K562 (cell line): Measurements from ENCODE around the gene KDF1. TPM values are rescaled to one million over a fixed set of nuclear protein-coding genes. Genes with fewer than 3 reads are reported as not detected.

Source experiments
- ETS2 ChIP-seq: IDR thresholded peaks from 2 replicates; pipeline ENCODE4 v1.6.1; 2016; ENCODE audit warnings: borderline replicate concordance, missing genetic modification characterization, mild to moderate bottlenecking, moderate library complexity, missing compliant biosample characterization; ENCODE audit not compliant: poor library complexity, severe bottlenecking
- FOXK1 ChIP-seq: sonication (generic); formaldehyde crosslinking; IDR thresholded peaks from 2 replicates; pipeline ENCODE4 v1.8.0; 2022; ENCODE audit warnings: missing genetic modification reagents, mild to moderate bottlenecking, borderline replicate concordance
- GTF2B ChIP-seq: IDR thresholded peaks from 2 replicates; pipeline ENCODE4 v1.6.1; 2011; ENCODE audit not compliant: insufficient read length; ENCODE audit errors: extremely low read depth
- HMBOX1 ChIP-seq: sonication (generic); IDR thresholded peaks from 2 replicates; pipeline ENCODE4 v1.6.1; 2016
- MGA ChIP-seq: fragments of 450-650 bp; IDR thresholded peaks from 2 replicates; pipeline ENCODE4 v1.6.1; 2016; ENCODE audit warnings: mild to moderate bottlenecking, moderate library complexity
- RAD51 ChIP-seq: fragments of 450-650 bp; IDR thresholded peaks from 2 replicates; pipeline ENCODE4 v1.7.1; 2016; ENCODE audit warnings: low read depth, mild to moderate bottlenecking, borderline replicate concordance
- RBM17 ChIP-seq: fragments of 200-400 bp; formaldehyde crosslinking; IDR thresholded peaks from 2 replicates; pipeline ENCODE4 v1.6.1; 2017; ENCODE audit warnings: low read depth, mild to moderate bottlenecking, low read length, borderline replicate concordance
- TBP ChIP-seq: optimal IDR thresholded peaks from 2 replicates; pipeline ENCODE3; 2011; ENCODE audit warnings: low read depth, low read length, improper control_type of control experiment
- ZNF316 ChIP-seq: fragments of 450-650 bp; IDR thresholded peaks from 2 replicates; pipeline ENCODE4 v1.6.1; 2016
- polyA plus RNA-seq, 8 experiments: library from polyadenylated mRNA; depleted of rRNA in 4 of 8; stranded (reverse) in 5 of 8; unstranded in 3 of 8; fragments of >200 nt; fragmentation: Nextera tagmentation in 2 of 8; fragmentation: Illumina TruSeq in 1 of 8; extraction: Ambion mirVana in 2 of 8; extraction: Trizol in 1 of 8; gene quantifications; 2 replicates each; pipeline versions ENCODE4 v1.2.1 to v1.2.3, GENCODE V29; 2011 to 2014; ENCODE audit warnings: inconsistent platforms in 1 of 8, missing spikeins in 1 of 8
- total RNA-seq, 7 experiments: library from RNA; depleted of rRNA in 6 of 7; stranded (reverse); fragments of >200 nt in 6 of 7; fragmentation: Illumina TruSeq in 2 of 7; extraction: Trizol in 2 of 7; gene quantifications; 2 replicates each; pipeline versions ENCODE4 v1.2.1 to v1.2.3, GENCODE V29; 2011 to 2021; ENCODE audit warnings: low replicate concordance in 1 of 7

KDF1 gene
- total and polyA plus RNA-seq, 9 of the 15 experiments (the other 6 are each of a cell fraction or from before 2014, with no cell fraction given), result 0.38 to 1.9 (median 0.83) TPM

- TF ChIP-seq ETS2 (tag), result no peak
- TF ChIP-seq FOXK1, result no peak
- no peak for TF ChIP-seq HMBOX1
- TF ChIP-seq ZNF316, result no peak
- TF ChIP-seq MGA, result no peak
- no peak for TF ChIP-seq RAD51
- no peak for TF ChIP-seq TBP
- no peak for TF ChIP-seq RBM17
- TF ChIP-seq GTF2B, result no peak
These were observed 44.4 kb upstream of the KDF1 start (continued) for GRCh38 chr1:27004471-27005165.
